Measurements from ENCODE around the gene CUEDC1. TPM values are rescaled to one million over a fixed set of nuclear protein-coding genes. Genes with fewer than 3 reads are reported as not detected.
A peak's percentile ranks its signal among the peaks of the same experiment; 100 is the strongest.

CUEDC1 gene
- total and polyA plus RNA-seq, 2 of the 13 experiments (the other 11 are each of a cell fraction or from before 2014, with no cell fraction given): 7.4 to 12.9 TPM

- TF ChIP-seq ZBTB10 (CRISPR knock-in tag; IDR thresholded peaks at IDR 0.05; ENCODE audit: borderline replicate concordance) (peak; percentile 98), SSRP1 (CRISPR knock-in tag; IDR thresholded peaks at IDR 0.05) (no peak), NFKB2 (CRISPR knock-in tag; IDR thresholded peaks at IDR 0.05; ENCODE audit: borderline replicate concordance) (peak; percentile 98), RBM39 (IDR thresholded peaks at IDR 0.05; ENCODE audit: low read depth, low read length, poor library complexity, severe bottlenecking) (peak; percentile 69), ZNF496 (CRISPR knock-in tag; IDR thresholded peaks at IDR 0.05; ENCODE audit: insufficient replicate concordance) (no peak), ZNF337 (CRISPR knock-in tag; IDR thresholded peaks at IDR 0.05; ENCODE audit: borderline replicate concordance, low read depth) (no peak), LBX2 (CRISPR knock-in tag; IDR thresholded peaks at IDR 0.05; ENCODE audit: borderline replicate concordance) (no peak), DMAP1 (CRISPR knock-in tag; IDR thresholded peaks at IDR 0.05) (no peak; the same call in 1 of the 2 replicates), HOXA3 (CRISPR knock-in tag; IDR thresholded peaks at IDR 0.05) (peak; percentile 74; the same call in 1 of the 2 replicates), ETS1 (CRISPR knock-in tag; IDR thresholded peaks at IDR 0.05) (peak; percentile 88), REL (CRISPR knock-in tag; conservative IDR thresholded peaks at IDR 0.05) (peak; percentile 58; the same call in 1 of the 2 replicates), NR3C1 (CRISPR knock-in tag; IDR thresholded peaks at IDR 0.05) (no peak), MBD4 (IDR thresholded peaks at IDR 0.05; ENCODE audit: borderline replicate concordance, low read length) (no peak), KLF16 (CRISPR knock-in tag; IDR thresholded peaks at IDR 0.05) (peak in 1 of 2 experiments; percentile 20; a peak in 1 of 4 replicates), STAG1 (CRISPR knock-in tag; IDR thresholded peaks at IDR 0.05) (no peak), MTERF4 (CRISPR knock-in tag; IDR thresholded peaks at IDR 0.05) (no peak), ZNF136 (CRISPR knock-in tag; IDR thresholded peaks at IDR 0.05; ENCODE audit: low read depth) (peak; percentile 42; the same call in 1 of the 2 replicates), HDAC1 (CRISPR knock-in tag; IDR thresholded peaks at IDR 0.05) (peak; percentile 41), TAF1 (CRISPR knock-in tag; IDR thresholded peaks at IDR 0.05) (peak; percentile 52; the same call in 1 of the 2 replicates), ZNF639 (CRISPR knock-in tag; conservative IDR thresholded peaks at IDR 0.05) (peak; percentile 90), MAFF (IDR thresholded peaks at IDR 0.05; ENCODE audit: low read depth, low read length) (no peak), PHF8 (CRISPR knock-in tag; IDR thresholded peaks at IDR 0.05) (peak; percentile 85)
These were observed 32.5 kb upstream of the CUEDC1 start, which contains the start of gene VEZF1 (continued) for GRCh38 chr17:57987581-57988300.

Measured in HepG2 (cell line).